ENCODE data around the gene ACTG1. TPM values are rescaled to one million over a fixed set of nuclear protein-coding genes. Genes with fewer than 3 reads are reported as not detected.

ACTG1 gene
- total and polyA plus RNA-seq, 9 of the 15 experiments (the other 6 are each of a cell fraction or from before 2014, with no cell fraction given), result 224 to 1,775 (median 568) TPM

DNA sequence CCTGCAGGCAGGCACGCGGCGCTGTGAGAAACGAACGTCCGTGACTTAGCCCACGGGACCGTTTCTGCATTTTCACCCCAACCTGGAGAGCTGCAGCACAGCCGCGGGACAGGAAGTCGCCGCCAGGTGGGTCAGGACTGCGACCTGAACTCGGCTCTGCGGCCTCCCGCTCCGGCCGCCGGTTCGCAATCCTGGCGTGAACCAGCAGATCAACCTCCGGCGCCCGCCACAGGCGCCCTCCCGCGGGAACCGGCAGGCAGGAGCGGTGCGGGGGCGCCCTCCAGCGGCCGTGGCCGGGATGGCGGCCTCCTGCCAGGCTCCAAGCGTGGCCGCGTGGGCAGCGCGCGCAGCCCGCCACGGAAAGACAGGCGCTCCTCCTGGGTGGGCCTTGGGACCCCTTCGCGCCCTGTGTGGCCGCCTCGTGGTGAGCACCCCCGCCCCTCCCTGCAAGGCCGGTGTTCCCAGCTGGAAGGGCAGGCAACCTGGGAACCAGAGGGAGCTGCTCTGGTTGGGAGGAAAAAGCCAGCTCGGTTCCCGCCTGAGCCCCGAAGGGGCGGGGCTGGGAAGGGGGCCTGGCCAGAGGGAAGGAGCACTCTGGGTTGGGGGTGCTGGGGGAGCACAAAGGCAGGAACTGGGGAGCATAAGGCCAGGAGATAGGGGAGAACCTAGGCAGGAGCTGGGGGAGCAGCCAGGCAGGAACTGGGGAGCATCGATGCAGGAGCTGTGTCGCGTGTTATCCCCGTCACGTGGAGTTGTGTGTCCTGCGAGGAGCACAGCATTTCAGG lies 28.2 kb downstream of the ACTG1 start (continued):
- peak; percentile 81 for TF ChIP-seq ZNF395 (CRISPR knock-in tag; IDR thresholded peaks at IDR 0.05)
- no peak for TF ChIP-seq BRF2 (IDR thresholded peaks at IDR 0.05; ENCODE audit: borderline replicate concordance, insufficient read depth, insufficient read length)
- TF ChIP-seq HCFC1 (IDR thresholded peaks at IDR 0.05; ENCODE audit: low read depth, low read length), result peak; percentile 57
- TF ChIP-seq, protein P1, sequence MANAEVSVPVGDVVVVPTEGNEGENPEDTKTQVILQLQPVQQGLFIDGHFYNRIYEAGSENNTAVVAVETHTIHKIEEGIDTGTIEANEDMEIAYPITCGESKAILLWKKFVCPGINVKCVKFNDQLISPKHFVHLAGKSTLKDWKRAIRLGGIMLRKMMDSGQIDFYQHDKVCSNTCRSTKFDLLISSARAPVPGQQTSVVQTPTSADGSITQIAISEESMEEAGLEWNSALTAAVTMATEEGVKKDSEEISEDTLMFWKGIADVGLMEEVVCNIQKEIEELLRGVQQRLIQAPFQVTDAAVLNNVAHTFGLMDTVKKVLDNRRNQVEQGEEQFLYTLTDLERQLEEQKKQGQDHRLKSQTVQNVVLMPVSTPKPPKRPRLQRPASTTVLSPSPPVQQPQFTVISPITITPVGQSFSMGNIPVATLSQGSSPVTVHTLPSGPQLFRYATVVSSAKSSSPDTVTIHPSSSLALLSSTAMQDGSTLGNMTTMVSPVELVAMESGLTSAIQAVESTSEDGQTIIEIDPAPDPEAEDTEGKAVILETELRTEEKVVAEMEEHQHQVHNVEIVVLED (CRISPR knock-in tag; IDR thresholded peaks at IDR 0.05), result peak; percentile 46; the same call in 1 of the 2 replicates
- TF ChIP-seq NR2C2 (CRISPR knock-in tag; IDR thresholded peaks at IDR 0.05), result 0 out of 2 replicates have a peak, but pooled peaks have one; percentile 44
- TF ChIP-seq NR2C2 (tag; IDR thresholded peaks at IDR 0.05), result no peak
- TF ChIP-seq, protein P2, sequence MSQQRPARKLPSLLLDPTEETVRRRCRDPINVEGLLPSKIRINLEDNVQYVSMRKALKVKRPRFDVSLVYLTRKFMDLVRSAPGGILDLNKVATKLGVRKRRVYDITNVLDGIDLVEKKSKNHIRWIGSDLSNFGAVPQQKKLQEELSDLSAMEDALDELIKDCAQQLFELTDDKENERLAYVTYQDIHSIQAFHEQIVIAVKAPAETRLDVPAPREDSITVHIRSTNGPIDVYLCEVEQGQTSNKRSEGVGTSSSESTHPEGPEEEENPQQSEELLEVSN (IDR thresholded peaks at IDR 0.05; ENCODE audit: borderline replicate concordance in 1 of 2, extremely low read depth in 1 of 2, insufficient read depth in 1 of 2, insufficient read length in 1 of 2, low read depth in 1 of 2, low read length in 1 of 2, poor library complexity in 1 of 2, severe bottlenecking in 1 of 2), result peak; percentile 71 to 94
- TF ChIP-seq TFAP4 (CRISPR knock-in tag; IDR thresholded peaks at IDR 0.05; ENCODE audit: borderline replicate concordance), result peak; percentile 78
- TF ChIP-seq CREM (IDR thresholded peaks at IDR 0.05; ENCODE audit: low read depth), result 0 out of 2 replicates have a peak, but pooled peaks have one; percentile 44
- peak; percentile 93 for TF ChIP-seq CTBP1 (IDR thresholded peaks at IDR 0.05; ENCODE audit: borderline replicate concordance)
- 0 out of 2 replicates have a peak, but pooled peaks have one; percentile 59 for TF ChIP-seq ZNF76 (CRISPR knock-in tag; IDR thresholded peaks at IDR 0.05; ENCODE audit: borderline replicate concordance)
- TF ChIP-seq, protein P3, sequence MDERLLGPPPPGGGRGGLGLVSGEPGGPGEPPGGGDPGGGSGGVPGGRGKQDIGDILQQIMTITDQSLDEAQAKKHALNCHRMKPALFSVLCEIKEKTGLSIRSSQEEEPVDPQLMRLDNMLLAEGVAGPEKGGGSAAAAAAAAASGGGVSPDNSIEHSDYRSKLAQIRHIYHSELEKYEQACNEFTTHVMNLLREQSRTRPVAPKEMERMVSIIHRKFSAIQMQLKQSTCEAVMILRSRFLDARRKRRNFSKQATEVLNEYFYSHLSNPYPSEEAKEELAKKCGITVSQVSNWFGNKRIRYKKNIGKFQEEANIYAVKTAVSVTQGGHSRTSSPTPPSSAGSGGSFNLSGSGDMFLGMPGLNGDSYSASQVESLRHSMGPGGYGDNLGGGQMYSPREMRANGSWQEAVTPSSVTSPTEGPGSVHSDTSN (CRISPR knock-in tag; IDR thresholded peaks at IDR 0.05; ENCODE audit: low read depth), result no peak
- TF ChIP-seq, protein P3 (tag; conservative IDR thresholded peaks at IDR 0.05; ENCODE audit: low read depth), result no peak
- no peak for TF ChIP-seq PPARD (CRISPR knock-in tag; IDR thresholded peaks at IDR 0.05)

Data from K562 (cell line).